ENCODE measurements around the gene MAD2L2.

The MAD2L2 gene

DNA sequence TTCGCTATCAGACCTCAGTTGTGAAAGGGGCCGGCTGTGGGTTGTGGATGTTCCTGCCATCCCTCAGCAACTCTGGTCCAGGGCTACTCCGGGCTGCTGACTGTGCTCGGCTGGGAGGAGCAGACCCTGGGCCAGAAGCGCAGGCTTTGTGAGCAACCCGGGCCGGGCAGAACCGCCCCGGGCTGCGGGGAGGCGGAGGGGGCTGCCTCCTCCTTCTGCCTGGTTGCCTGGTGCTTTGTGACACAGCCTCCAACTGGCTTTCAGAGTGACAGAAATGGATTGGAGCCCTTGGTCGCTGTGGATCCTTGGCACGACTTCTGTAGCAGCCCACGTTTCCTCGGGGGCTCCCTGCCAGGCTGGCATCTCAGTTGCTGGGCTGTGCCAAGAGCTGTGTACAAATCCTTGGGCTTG lies 20.6 kb upstream of the MAD2L2 start:
- no peak overlapping the region for H3K4me3 ChIP-seq (ENCODE audit: control insufficient read depth, low read depth, low read length)
- DNase-seq (ENCODE audit: low read depth), result no peak
- no peak for TF ChIP-seq CTCF (IDR thresholded peaks at IDR 0.05; ENCODE audit: control insufficient read depth, insufficient read depth, low read depth, low read length, missing control alignments)

DNA sequence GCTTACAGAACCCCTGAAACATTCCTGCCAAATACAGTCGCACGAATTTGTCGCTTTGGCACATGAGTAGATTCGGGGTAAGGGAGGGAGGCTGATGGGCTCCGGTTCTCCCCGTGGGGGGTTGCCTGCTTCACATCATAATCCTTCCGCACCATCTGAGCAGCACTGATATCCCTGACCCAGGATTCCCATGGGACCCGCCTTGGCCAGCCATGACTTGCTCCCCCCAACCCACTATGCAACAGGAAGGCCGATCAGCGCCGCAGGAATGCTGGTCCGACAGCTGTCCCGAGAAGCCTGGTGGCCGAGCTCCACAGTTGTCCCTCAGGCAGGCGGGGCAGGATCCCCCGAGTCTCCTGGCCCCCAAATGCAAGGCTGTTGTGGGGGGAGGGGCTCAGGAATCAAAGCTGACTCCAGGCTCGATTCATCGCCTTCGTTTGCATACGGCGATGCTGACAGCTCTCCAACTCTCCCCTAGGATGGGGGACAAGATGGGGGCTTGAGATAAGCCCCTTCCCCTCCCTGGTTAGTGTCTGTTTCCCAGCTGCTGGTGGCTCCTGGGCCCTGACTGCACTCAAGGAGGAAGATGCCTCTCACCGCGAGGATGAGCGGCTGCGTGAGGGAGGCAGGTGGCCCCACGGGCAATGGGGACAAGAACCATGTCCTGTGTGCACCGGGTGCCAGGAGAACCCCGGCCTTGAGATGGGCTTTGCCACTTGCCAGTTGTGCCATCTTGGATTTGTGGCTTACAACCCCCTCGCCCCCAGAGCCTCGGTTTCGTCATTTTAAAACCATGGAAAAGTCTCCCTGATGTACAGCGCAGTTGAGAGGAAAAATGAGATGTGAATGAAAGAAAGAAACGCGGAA lies 19.9 kb upstream of the MAD2L2 start:
- TF ChIP-seq CTCF (IDR thresholded peaks at IDR 0.05; ENCODE audit: control insufficient read depth, insufficient read depth, low read depth, low read length, missing control alignments), result no peak
- DNase-seq (ENCODE audit: low read depth), result no peak

GRCh38 chr1:11697893-11698210 lies 16.9 kb upstream of the MAD2L2 start:
- TF ChIP-seq CTCF (IDR thresholded peaks at IDR 0.05; ENCODE audit: control insufficient read depth, insufficient read depth, low read depth, low read length, missing control alignments), result no peak
- H3K4me3 ChIP-seq (ENCODE audit: control insufficient read depth, low read depth, low read length), result no peak overlapping the region
- no peak for DNase-seq (ENCODE audit: low read depth)

More for the DNA sequence above, 19.9 kb upstream of the MAD2L2 start:
- H3K4me3 ChIP-seq (ENCODE audit: control insufficient read depth, low read depth, low read length), result no peak overlapping the region

DNA sequence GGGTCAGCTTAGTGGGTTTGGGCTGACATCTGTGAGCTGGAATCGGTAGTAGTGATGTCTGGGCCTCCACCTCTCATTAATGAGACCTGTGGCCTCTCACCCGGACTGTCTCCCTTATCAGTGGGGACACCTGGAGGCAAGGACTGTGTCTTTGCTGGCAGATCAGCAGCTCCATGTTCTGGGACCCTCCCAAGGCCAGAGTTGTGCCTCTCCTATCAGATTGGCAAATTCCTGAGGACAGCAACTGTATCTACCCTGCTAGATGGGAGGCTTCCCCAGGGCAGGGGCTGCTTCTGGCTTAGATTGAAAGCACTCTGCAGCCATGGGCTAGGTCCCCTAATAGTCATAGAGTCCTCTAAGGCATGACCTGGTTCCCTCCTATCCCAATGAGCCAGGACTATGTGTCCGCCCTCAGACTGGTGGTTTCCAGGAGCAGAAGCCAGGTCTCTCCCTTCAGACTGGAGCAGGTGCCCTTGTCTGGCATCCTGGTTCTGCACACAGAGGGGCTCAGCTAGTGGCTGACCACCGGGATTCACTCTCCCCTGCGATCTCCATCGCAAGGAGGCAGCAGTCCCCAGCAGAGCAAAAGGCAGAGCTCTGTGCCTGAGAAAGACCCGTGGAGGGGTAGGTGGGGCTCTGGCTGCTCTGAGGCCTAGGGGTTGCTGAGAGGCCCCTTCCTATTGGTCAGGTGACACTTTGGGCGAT lies 16.4 kb upstream of the MAD2L2 start:
- no peak for TF ChIP-seq CTCF (IDR thresholded peaks at IDR 0.05; ENCODE audit: control insufficient read depth, insufficient read depth, low read depth, low read length, missing control alignments)
- DNase-seq (ENCODE audit: low read depth), result no peak
- H3K4me3 ChIP-seq (ENCODE audit: control insufficient read depth, low read depth, low read length), result no peak overlapping the region

DNA sequence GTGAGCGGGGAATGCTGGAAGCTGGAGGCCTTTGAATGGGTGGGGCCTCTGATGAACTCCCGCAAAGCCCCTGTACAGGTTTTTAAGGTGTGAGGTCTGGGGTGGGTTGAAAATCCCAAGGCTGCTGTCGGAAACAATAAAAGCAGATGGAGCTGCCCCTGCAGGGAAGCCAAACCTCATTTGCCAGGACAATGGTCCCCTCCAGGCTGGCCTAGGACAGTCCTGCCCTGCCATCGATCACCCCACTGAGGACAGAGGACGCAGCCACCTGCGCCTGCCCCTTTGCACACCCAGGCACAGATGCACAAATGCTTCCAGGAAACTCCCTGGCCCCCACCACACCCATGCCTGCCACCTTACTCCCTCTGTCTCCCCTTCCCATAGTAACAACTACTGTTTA lies 14.9 kb upstream of the MAD2L2 start:
- DNase-seq (ENCODE audit: low read depth), result no peak
- no peak for TF ChIP-seq CTCF (IDR thresholded peaks at IDR 0.05; ENCODE audit: control insufficient read depth, insufficient read depth, low read depth, low read length, missing control alignments)

DNA sequence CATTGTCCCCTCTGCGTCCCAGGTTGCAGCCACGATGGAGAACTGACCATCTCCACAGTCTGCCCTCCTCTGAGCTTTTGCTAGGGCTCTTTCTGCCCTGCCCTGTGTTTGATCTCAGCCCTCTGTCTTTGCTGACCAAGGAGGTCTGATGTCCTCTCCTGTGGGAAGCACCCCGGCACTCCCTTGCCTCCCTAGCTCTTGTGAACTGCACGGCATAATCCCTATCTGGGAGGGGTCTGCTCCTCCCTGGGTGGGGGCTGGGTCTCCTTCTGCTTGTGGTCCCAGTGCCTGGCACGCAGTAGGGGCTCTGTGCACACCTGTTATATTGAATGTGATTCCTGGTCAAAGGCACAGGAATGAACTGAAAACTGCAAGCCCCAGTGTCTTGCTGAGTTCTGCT lies 13.0 kb upstream of the MAD2L2 start:
- TF ChIP-seq CTCF (IDR thresholded peaks at IDR 0.05; ENCODE audit: control insufficient read depth, insufficient read depth, low read depth, low read length, missing control alignments), result no peak
- no peak overlapping the region for H3K4me3 ChIP-seq (ENCODE audit: control insufficient read depth, low read depth, low read length)
- no peak for DNase-seq (ENCODE audit: low read depth)

More for the DNA sequence above, 14.9 kb upstream of the MAD2L2 start:
- H3K4me3 ChIP-seq (ENCODE audit: control insufficient read depth, low read depth, low read length), result no peak overlapping the region
